Keratinocyte (primary cell): ENCODE data around the gene GPR15LG. TPM values are rescaled to one million over a fixed set of nuclear protein-coding genes. Genes with fewer than 3 reads are reported as not detected.
"Not testable (repeated sequence)": the region's sequence is repeated elsewhere in the genome, so short reads cannot be mapped to it uniquely, and the experiment has no call there.

ENCODE experiments used
- DNase-seq: peaks from one replicate; pipeline ENCODE4 v3.0.0-alpha.2; 2011; ENCODE audit warnings: low read depth, missing footprints, low spot score
- FAIRE-seq: peaks from 2 replicates; lab custom pipeline; 2011; peaks lifted over from hg19 to GRCh38; lab: Jason Lieb, UNC
- H2AFZ ChIP-seq: 2 replicates; pipeline ENCODE4 v1.6.0; 2012; ENCODE audit warnings: low read length, control low read depth, inconsistent platforms; ENCODE audit not compliant: control insufficient read depth
- H3K27ac ChIP-seq: 2 replicates; pipeline ENCODE4 v1.5.1; 2011; ENCODE audit warnings: low read length; ENCODE audit not compliant: control insufficient read depth, insufficient read depth
- H3K27me3 ChIP-seq: 3 replicates; pipeline ENCODE4 v1.6.0; 2011; ENCODE audit warnings: low read length; ENCODE audit not compliant: control insufficient read depth, insufficient read depth; ENCODE audit errors: extremely low read depth
- H3K36me3 ChIP-seq, 2 experiments: 2 replicates in 1 of 2; 3 replicates in 1 of 2; pipeline ENCODE4 v1.5.1; 2011; ENCODE audit warnings: low read length in 2 of 2, mild to moderate bottlenecking in 1 of 2; ENCODE audit not compliant: control insufficient read depth in 2 of 2, insufficient read depth in 2 of 2; ENCODE audit errors: extremely low read depth in 1 of 2
- H3K4me1 ChIP-seq: 3 replicates; pipeline ENCODE4 v1.5.1; 2011; ENCODE audit warnings: low read length; ENCODE audit not compliant: control insufficient read depth, insufficient read depth; ENCODE audit errors: extremely low read depth
- H3K4me2 ChIP-seq: 3 replicates; pipeline ENCODE4 v1.6.0; 2011; ENCODE audit warnings: low read depth, low read length; ENCODE audit not compliant: control insufficient read depth, insufficient read depth; ENCODE audit errors: extremely low read depth
- H3K4me3 ChIP-seq, 3 experiments: fragments of 200-600 bp in 1 of 3; sonication (generic) in 1 of 3; 2 replicates in 2 of 3; 3 replicates in 1 of 3; pipeline ENCODE4 v1.5.1; 2011 to 2016; ENCODE audit warnings: low read length in 3 of 3, mild to moderate bottlenecking in 3 of 3, control low read depth in 2 of 3, inconsistent platforms in 1 of 3, low read depth in 1 of 3, mixed read lengths in 1 of 3, mixed run types in 1 of 3, moderate library complexity in 1 of 3; ENCODE audit not compliant: control insufficient read depth in 2 of 3, insufficient read depth in 2 of 3; ENCODE audit errors: extremely low read depth in 1 of 3
- H3K79me2 ChIP-seq: 2 replicates; pipeline ENCODE4 v1.6.0; 2012; ENCODE audit warnings: low read length; ENCODE audit not compliant: control insufficient read depth, insufficient read depth
- H3K9ac ChIP-seq: 3 replicates; pipeline ENCODE4 v1.6.0; 2011; ENCODE audit warnings: low read length; ENCODE audit not compliant: control insufficient read depth, insufficient read depth; ENCODE audit errors: extremely low read depth
- H3K9me1 ChIP-seq: 3 replicates; pipeline ENCODE4 v1.6.0; 2011; ENCODE audit warnings: low read length; ENCODE audit not compliant: control insufficient read depth, insufficient read depth; ENCODE audit errors: extremely low read depth
- H3K9me3 ChIP-seq: 2 replicates; pipeline ENCODE4 v1.5.1; 2012; ENCODE audit warnings: low read depth, low read length; ENCODE audit not compliant: control insufficient read depth
- H4K20me1 ChIP-seq: 3 replicates; pipeline ENCODE4 v1.6.0; 2011; ENCODE audit warnings: low read length; ENCODE audit not compliant: control insufficient read depth, insufficient read depth; ENCODE audit errors: extremely low read depth
- CTCF ChIP-seq, 3 experiments: IDR thresholded peaks in 1 of 3; conservative IDR thresholded peaks in 1 of 3; optimal IDR thresholded peaks in 1 of 3; 2 replicates in 2 of 3; 3 replicates in 1 of 3; pipeline versions ENCODE3 to v1.5.1; 2011; ENCODE audit warnings: low read length in 3 of 3, mild to moderate bottlenecking in 3 of 3, moderate library complexity in 2 of 3, control low read depth in 1 of 3, inconsistent platforms in 1 of 3; ENCODE audit not compliant: insufficient read depth in 2 of 3; ENCODE audit errors: extremely low read depth in 1 of 3
- EZH2 ChIP-seq: IDR thresholded peaks from one replicate; pipeline ENCODE4 v1.6.1; 2012; ENCODE audit warnings: inconsistent platforms, mild to moderate bottlenecking, low read length, moderate library complexity
- dilution Hi-C: fragments of 300-500 bp; cut with MboI; formaldehyde crosslinking; loops from one replicate; pipeline ENCODE4 v1.7.0; 2020; ENCODE audit warnings: low sequenced_read_pairs; ENCODE audit not compliant: extremely low pct_ligation_motif_present
- polyA plus RNA-seq, 5 experiments: library from polyadenylated mRNA; depleted of rRNA in 3 of 5; stranded (reverse) in 3 of 5; stranded (forward) in 1 of 5; unstranded in 1 of 5; fragments of >200 nt; gene quantifications; 1 replicate in 1 of 5; 2 replicates in 3 of 5; 3 replicates in 1 of 5; pipeline versions ENCODE4 v1.2.1 to v1.2.3, GENCODE V29; 2011 to 2012; ENCODE audit warnings: missing spikeins in 2 of 5, low read depth in 1 of 5, low replicate concordance in 1 of 5

The GPR15LG gene
- polyA plus RNA-seq, 1 donor (not counting 4 experiments of a cell fraction or from before 2014, with no cell fraction given): 10.4 TPM

GRCh38 chr10:84178160-84178609, 4.6 kb downstream of the GPR15LG start:
- H3K9me3 ChIP-seq: no peaks in the 10 kb centered on the region
- DNase-seq (no peak), FAIRE-seq (peak; percentile 75)
- TF ChIP-seq EZH2 (no peak), CTCF (optimal IDR thresholded peaks at IDR 0.05 in 1 of 3, IDR thresholded peaks at IDR 0.05 in 1 of 3, conservative IDR thresholded peaks at IDR 0.05 in 1 of 3; ENCODE audit: extremely low read depth in 1 of 3, insufficient read depth in 2 of 3, low read length in 3 of 3) (no peak)
- H3K27me3 ChIP-seq: no peaks in the 10 kb centered on the region
- H3K9ac ChIP-seq: peak overlapping the region; percentile 33
- H3K4me2 ChIP-seq: peak overlapping the region; percentile 66
- no peaks in the 10 kb centered on the region for H3K36me3 ChIP-seq
- peak overlapping the region; percentile 81 for H2AFZ ChIP-seq
- peak overlapping the region; percentile 90 for H3K27ac ChIP-seq
- no peak overlapping the region for H3K4me3 ChIP-seq
- H3K4me1 ChIP-seq: peaks cover 23% of the 10 kb centered on the region
- no peaks in the 10 kb centered on the region for H4K20me1 ChIP-seq
- H3K9me1 ChIP-seq: peaks cover 3% of the 10 kb centered on the region
- no peaks in the 10 kb centered on the region for H3K79me2 ChIP-seq
- dilution Hi-C loops: no loop called here

- DNase-seq: peak; percentile 100
- Histone ChIP-seq H3K9ac (peak overlapping the region; percentile 50), H3K4me3 (no peak overlapping the region), H3K4me2 (peak overlapping the region; percentile 66), H4K20me1 (no peaks in the 10 kb centered on the region), H2AFZ (peak overlapping the region; percentile 11), H3K27me3 (no peaks in the 10 kb centered on the region), H3K79me2 (no peaks in the 10 kb centered on the region), H3K36me3 (no peaks in the 10 kb centered on the region), H3K9me3 (no peaks in the 10 kb centered on the region), H3K4me1 (peaks cover 23% of the 10 kb centered on the region), H3K27ac (peak overlapping the region; percentile 93), H3K9me1 (peaks cover 3% of the 10 kb centered on the region)
- peak; percentile 99 for FAIRE-seq
- TF ChIP-seq CTCF (optimal IDR thresholded peaks at IDR 0.05 in 1 of 3, IDR thresholded peaks at IDR 0.05 in 1 of 3, conservative IDR thresholded peaks at IDR 0.05 in 1 of 3; ENCODE audit: extremely low read depth in 1 of 3, insufficient read depth in 2 of 3, low read length in 3 of 3): no peak
- TF ChIP-seq EZH2: no peak
- dilution Hi-C loops: no loop called here
Observed at GRCh38 chr10:84179059-84179710, 5.6 kb downstream of the GPR15LG start.

- H3K27ac ChIP-seq: not testable (repeated sequence)
Observed at GRCh38 chr10:84180386-84180785, 6.8 kb downstream of the GPR15LG start.

More at GRCh38 chr10:84180386-84180785, 6.8 kb downstream of the GPR15LG start:
- H3K9me3 ChIP-seq, H4K20me1 ChIP-seq, H3K9ac ChIP-seq, DNase-seq, dilution Hi-C loops, H3K9me1 ChIP-seq, H3K4me3 ChIP-seq, FAIRE-seq, H3K36me3 ChIP-seq, H2AFZ ChIP-seq, H3K79me2 ChIP-seq, H3K27me3 ChIP-seq, H3K4me2 ChIP-seq: not testable (repeated sequence)
- H3K4me1 ChIP-seq: peaks cover 23% of the 10 kb centered on the region
